ENCODE results near the gene SLC25A12. TPM values are rescaled to one million over a fixed set of nuclear protein-coding genes. Genes with fewer than 3 reads are reported as not detected.

SLC25A12 gene
- total RNA-seq, 4 donors from 2014 or later, result 26.9 to 151 (median 40.5) TPM

- no peaks in the 10 kb centered on the region for H3K9me3 ChIP-seq
- peaks cover 0 to 10% (median 4%) of the 10 kb centered on the region in 4 donors for H3K36me3 ChIP-seq
- in situ Hi-C loops (cut with MboI; ENCODE audit: low pct_ligation_motif_present in 1 of 4, low pct_unique_long_range_greater_than_20kb in 1 of 4, low sequenced_read_pairs in 3 of 4), result loop anchor here in 1 of 4 donors (25.0 kb wide), 1 partner anchor 305 kb away; the partner anchor contains the start of gene DLX2
- intact Hi-C loops (cut with DNase I; ENCODE audit: low total_unique reads), result no loop called here
- H3K27ac ChIP-seq, result no peak overlapping the region
- no peaks in the 10 kb centered on the region for H3K27me3 ChIP-seq
- no peak overlapping the region for H3K4me3 ChIP-seq
- TF ChIP-seq CTCF (IDR thresholded peaks at IDR 0.05), result no peak
- TF ChIP-seq EP300 (IDR thresholded peaks at IDR 0.05; ENCODE audit: low read depth), result no peak
- no peak for TF ChIP-seq POLR2AphosphoS5 (IDR thresholded peaks at IDR 0.05)
- TF ChIP-seq POLR2A (IDR thresholded peaks at IDR 0.05), result no peak
- H3K4me1 ChIP-seq, result no peaks in the 10 kb centered on the region
- DNase-seq, result no peak
- 22 to 32% methylated on average over 3 of the region's 3 CpGs for WGBS, 2 donors (ENCODE audit: low coverage in 1 of 2)
These were observed 86.9 kb downstream of the SLC25A12 start for GRCh38 chr2:171807119-171807518.

GRCh38 chr2:171804456-171804855 is 89.6 kb downstream of the SLC25A12 start:
- H3K27ac ChIP-seq, result no peak overlapping the region
- DNase-seq, result no peak
- TF ChIP-seq POLR2A (IDR thresholded peaks at IDR 0.05) (no peak), POLR2AphosphoS5 (IDR thresholded peaks at IDR 0.05) (no peak), EP300 (IDR thresholded peaks at IDR 0.05; ENCODE audit: low read depth) (no peak), CTCF (IDR thresholded peaks at IDR 0.05) (no peak)
- no peaks in the 10 kb centered on the region for H3K9me3 ChIP-seq
- no peaks in the 10 kb centered on the region for H3K27me3 ChIP-seq
- H3K4me1 ChIP-seq, result no peaks in the 10 kb centered on the region
- WGBS, 2 donors (ENCODE audit: low coverage in 1 of 2), result 93 to 100% methylated on average over 1 to 3 of the region's 3 CpGs
- no peak overlapping the region for H3K4me3 ChIP-seq
- in situ Hi-C loops (cut with MboI; ENCODE audit: low pct_ligation_motif_present in 1 of 4, low pct_unique_long_range_greater_than_20kb in 1 of 4, low sequenced_read_pairs in 3 of 4), result loop anchor here in 1 of 4 donors (25.0 kb wide), 1 partner anchor 308 kb away; the partner anchor contains the start of gene DLX2
- H3K36me3 ChIP-seq, result peaks cover 0 to 7% (median 3%) of the 10 kb centered on the region in 4 donors
- intact Hi-C loops (cut with DNase I; ENCODE audit: low total_unique reads), result no loop called here

- Histone ChIP-seq H3K27me3 (no peaks in the 10 kb centered on the region), H3K36me3 (peaks cover 0 to 3% (median 1%) of the 10 kb centered on the region in 4 donors), H3K4me3 (no peak overlapping the region), H3K4me1 (no peaks in the 10 kb centered on the region), H3K27ac (no peak overlapping the region), H3K9me3 (no peaks in the 10 kb centered on the region)
- intact Hi-C loops (cut with DNase I; ENCODE audit: low total_unique reads) (no loop called here), in situ Hi-C loops (cut with MboI; ENCODE audit: low pct_ligation_motif_present in 1 of 4, low pct_unique_long_range_greater_than_20kb in 1 of 4, low sequenced_read_pairs in 3 of 4) (loop anchor here in 1 of 4 donors (25.0 kb wide), 1 partner anchor 309 kb away; the partner anchor contains the start of gene DLX2)
- DNase-seq, result no peak
- no peak for TF ChIP-seq CTCF (IDR thresholded peaks at IDR 0.05)
- no peak for TF ChIP-seq POLR2A (IDR thresholded peaks at IDR 0.05)
- TF ChIP-seq POLR2AphosphoS5 (IDR thresholded peaks at IDR 0.05), result no peak
- TF ChIP-seq EP300 (IDR thresholded peaks at IDR 0.05; ENCODE audit: low read depth), result no peak
- WGBS, 2 donors (ENCODE audit: low coverage in 1 of 2), result 74 to 100% methylated on average over 1 to 5 of the region's 5 CpGs
These were observed 90.3 kb downstream of the SLC25A12 start for GRCh38 chr2:171803757-171804156.

- 86 to 87% methylated on average over 5 of the region's 5 CpGs for WGBS, 2 donors (ENCODE audit: low coverage in 1 of 2)
- in situ Hi-C loops (cut with MboI; ENCODE audit: low pct_ligation_motif_present in 1 of 4, low pct_unique_long_range_greater_than_20kb in 1 of 4, low sequenced_read_pairs in 3 of 4), result loop anchor here in 1 of 4 donors (25.0 kb wide), 1 partner anchor 312 kb away; the partner anchor contains the start of gene DLX2
- H3K27me3 ChIP-seq, result no peaks in the 10 kb centered on the region
These were observed 93.4 kb downstream of the SLC25A12 start for GRCh38 chr2:171800639-171801038.

More at GRCh38 chr2:171800639-171801038, 93.4 kb downstream of the SLC25A12 start:
- TF ChIP-seq POLR2AphosphoS5 (IDR thresholded peaks at IDR 0.05), result no peak
- no peak for TF ChIP-seq EP300 (IDR thresholded peaks at IDR 0.05; ENCODE audit: low read depth)
- no peak for TF ChIP-seq POLR2A (IDR thresholded peaks at IDR 0.05)
- TF ChIP-seq CTCF (IDR thresholded peaks at IDR 0.05), result no peak
- Histone ChIP-seq H3K4me1 (no peaks in the 10 kb centered on the region), H3K36me3 (no peaks in the 10 kb centered on the region), H3K27ac (no peak overlapping the region), H3K9me3 (no peaks in the 10 kb centered on the region), H3K4me3 (no peak overlapping the region)
- DNase-seq, result no peak
- intact Hi-C loops (cut with DNase I; ENCODE audit: low total_unique reads), result no loop called here
